ENCODE results near the gene SLC28A3.
"Not testable (repeated sequence)": the region's sequence is repeated elsewhere in the genome, so short reads cannot be mapped to it uniquely, and the experiment has no call there.

SLC28A3 gene

DNA sequence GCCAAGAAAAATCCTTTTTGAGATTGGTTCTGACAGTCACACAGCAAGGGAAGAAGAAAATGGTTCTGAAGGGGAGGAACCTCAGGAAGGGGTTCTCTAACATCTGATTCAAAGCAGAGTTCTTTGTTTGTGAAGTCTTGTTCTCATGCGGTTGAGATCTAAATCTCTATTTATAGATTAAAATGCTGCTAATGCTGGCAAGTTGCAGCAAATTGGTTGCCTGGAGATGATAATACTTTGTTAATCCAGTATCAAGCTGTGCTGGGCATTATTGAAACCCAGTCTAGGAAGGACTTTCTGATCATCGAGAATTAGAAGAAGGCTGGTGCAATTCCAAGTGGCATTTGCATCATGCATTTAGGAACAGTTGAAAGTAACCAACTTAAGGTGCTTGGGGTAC lies 34.0 kb upstream of the SLC28A3 start:
- no peaks in the 10 kb centered on the region for H3K4me1 ChIP-seq
- H3K36me3 ChIP-seq: no peaks in the 10 kb centered on the region
- H3K9ac ChIP-seq: no peak overlapping the region
- H3K4me3 ChIP-seq: no peak overlapping the region
- no peak overlapping the region for H3K4me2 ChIP-seq
- H4K20me1 ChIP-seq: no peaks in the 10 kb centered on the region
- H3K27ac ChIP-seq: no peak overlapping the region
- no peak for TF ChIP-seq Cebpa-rat (IDR thresholded peaks at IDR 0.05)
- H3K9me3 ChIP-seq: no peaks in the 10 kb centered on the region
- no peaks in the 10 kb centered on the region for H3K27me3 ChIP-seq

DNA sequence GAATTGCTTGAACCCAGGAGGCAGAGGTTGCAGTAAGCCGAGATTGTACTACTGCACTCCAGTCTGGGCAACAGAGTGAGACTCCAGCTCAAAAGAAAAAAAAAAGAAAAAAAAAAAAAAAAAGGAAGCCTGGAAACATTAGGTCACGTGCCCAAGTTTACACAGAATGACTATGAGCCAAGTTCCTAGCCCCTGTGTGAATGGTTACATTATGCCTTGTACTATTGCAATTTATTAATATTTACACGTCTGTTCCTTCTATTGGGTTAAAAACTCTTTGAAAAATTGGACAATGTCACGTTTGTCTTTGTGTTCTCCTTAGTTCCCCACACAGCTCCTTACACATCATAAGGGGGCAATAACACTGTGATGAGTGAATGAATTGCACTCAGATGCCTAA lies 33.5 kb upstream of the SLC28A3 start:
- no peak overlapping the region for H3K4me2 ChIP-seq
- no peaks in the 10 kb centered on the region for H3K36me3 ChIP-seq
- TF ChIP-seq Cebpa-rat (IDR thresholded peaks at IDR 0.05): no peak
- H3K27me3 ChIP-seq: no peaks in the 10 kb centered on the region
- H3K4me3 ChIP-seq: no peak overlapping the region
- no peak overlapping the region for H3K9ac ChIP-seq
- H3K4me1 ChIP-seq: no peaks in the 10 kb centered on the region
- no peaks in the 10 kb centered on the region for H4K20me1 ChIP-seq
- no peaks in the 10 kb centered on the region for H3K9me3 ChIP-seq
- no peak overlapping the region for H3K27ac ChIP-seq

DNA sequence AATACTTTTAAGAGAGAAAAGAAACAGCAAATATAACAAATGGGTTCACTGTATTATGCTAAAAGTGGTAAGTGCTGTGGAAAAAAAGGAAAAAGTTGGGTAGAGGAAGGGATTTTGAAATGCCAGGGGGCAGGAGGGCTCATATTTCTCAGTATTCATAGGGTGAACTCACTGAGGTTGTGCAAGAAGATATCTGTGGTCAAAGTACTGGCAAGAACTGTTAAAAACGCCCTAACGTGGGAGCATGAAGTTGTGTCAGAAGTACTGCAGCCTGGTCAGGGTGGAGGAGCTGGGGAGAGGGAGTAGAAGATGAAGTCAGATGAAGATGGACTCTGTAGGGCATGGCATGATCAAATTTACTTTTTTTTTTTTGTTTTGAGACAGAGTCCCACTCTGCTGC lies 31.2 kb upstream of the SLC28A3 start:
- no peak overlapping the region for H3K4me2 ChIP-seq
- no peak overlapping the region for H3K27ac ChIP-seq
- no peak overlapping the region for H3K9ac ChIP-seq
- H3K9me3 ChIP-seq: no peaks in the 10 kb centered on the region
- H3K4me3 ChIP-seq: no peak overlapping the region
- no peaks in the 10 kb centered on the region for H3K4me1 ChIP-seq
- H3K27me3 ChIP-seq: no peaks in the 10 kb centered on the region
- H3K36me3 ChIP-seq: no peaks in the 10 kb centered on the region
- no peaks in the 10 kb centered on the region for H4K20me1 ChIP-seq
- TF ChIP-seq Cebpa-rat (IDR thresholded peaks at IDR 0.05): no peak

DNA sequence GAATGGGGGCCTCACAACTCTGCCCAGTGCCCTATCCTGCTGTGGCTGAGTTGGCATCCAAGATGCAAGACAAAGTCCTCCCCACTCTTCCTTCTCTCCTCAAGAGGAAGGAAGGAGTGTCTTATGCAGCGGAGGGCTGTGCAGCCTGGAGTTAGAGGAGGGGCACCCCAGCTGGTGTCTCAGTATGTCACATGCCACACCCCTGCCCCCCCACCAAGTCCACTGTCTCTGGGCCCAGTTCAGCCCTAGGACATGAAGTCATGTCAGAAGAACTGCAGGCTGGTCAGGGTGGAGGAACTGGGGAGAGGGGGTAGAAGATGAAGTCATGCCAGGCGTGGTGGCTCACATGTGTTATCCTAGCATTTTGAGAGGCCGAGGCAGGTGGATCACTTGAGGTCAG lies 28.0 kb upstream of the SLC28A3 start:
- no peak overlapping the region for H3K9ac ChIP-seq
- no peaks in the 10 kb centered on the region for H3K4me1 ChIP-seq
- no peak for TF ChIP-seq Cebpa-rat (IDR thresholded peaks at IDR 0.05)
- H4K20me1 ChIP-seq: no peaks in the 10 kb centered on the region
- no peaks in the 10 kb centered on the region for H3K36me3 ChIP-seq
- no peak overlapping the region for H3K4me3 ChIP-seq
- no peaks in the 10 kb centered on the region for H3K27me3 ChIP-seq
- H3K27ac ChIP-seq: no peak overlapping the region
- no peak overlapping the region for H3K4me2 ChIP-seq
- H3K9me3 ChIP-seq: no peaks in the 10 kb centered on the region

DNA sequence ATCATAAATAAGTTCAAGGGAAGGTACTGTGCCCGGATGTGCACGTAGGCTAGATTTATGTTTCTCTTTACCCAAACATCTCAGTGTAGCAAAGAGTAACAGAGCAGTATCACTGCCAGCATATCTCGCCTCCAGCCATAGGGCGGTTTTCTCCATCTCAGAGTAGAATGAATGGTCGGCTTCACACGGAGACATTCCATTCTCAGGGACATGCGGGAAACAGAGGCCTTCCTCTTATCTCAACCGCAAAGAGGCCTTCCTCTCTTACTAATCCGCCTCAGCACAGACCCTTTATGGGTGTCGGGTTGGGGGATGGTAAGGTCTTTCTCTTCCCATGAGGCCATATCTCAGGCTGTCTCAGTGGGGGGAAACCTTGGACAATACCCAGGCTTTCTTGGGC lies 27.2 kb upstream of the SLC28A3 start:
- not testable (repeated sequence) for H3K27ac ChIP-seq, H3K36me3 ChIP-seq, H3K4me1 ChIP-seq, H3K9me3 ChIP-seq, H3K4me2 ChIP-seq, H4K20me1 ChIP-seq, H3K4me3 ChIP-seq, H3K27me3 ChIP-seq, H3K9ac ChIP-seq

DNA sequence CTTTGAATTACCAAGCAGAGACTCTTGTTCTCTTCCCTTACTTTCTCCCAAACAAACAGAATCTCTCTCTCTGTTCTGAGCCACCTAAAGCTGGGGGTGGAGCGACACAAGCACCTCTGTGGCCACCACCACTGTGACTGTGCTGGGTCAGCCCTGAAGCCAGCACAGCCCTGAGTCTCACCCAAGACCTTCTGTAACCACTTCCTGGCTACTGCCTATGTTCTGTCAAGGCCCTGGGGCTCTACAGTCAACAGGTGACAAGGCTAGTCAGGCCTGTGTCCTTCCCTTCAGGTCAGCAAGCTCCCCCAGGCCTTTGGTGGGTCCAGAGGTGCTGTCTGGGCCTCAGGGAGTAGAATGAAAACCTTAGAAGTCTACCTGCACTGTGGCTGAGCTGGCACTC lies 26.1 kb upstream of the SLC28A3 start:
- no peak overlapping the region for H3K4me2 ChIP-seq
- H3K9me3 ChIP-seq: no peaks in the 10 kb centered on the region
- no peaks in the 10 kb centered on the region for H3K27me3 ChIP-seq

DNA sequence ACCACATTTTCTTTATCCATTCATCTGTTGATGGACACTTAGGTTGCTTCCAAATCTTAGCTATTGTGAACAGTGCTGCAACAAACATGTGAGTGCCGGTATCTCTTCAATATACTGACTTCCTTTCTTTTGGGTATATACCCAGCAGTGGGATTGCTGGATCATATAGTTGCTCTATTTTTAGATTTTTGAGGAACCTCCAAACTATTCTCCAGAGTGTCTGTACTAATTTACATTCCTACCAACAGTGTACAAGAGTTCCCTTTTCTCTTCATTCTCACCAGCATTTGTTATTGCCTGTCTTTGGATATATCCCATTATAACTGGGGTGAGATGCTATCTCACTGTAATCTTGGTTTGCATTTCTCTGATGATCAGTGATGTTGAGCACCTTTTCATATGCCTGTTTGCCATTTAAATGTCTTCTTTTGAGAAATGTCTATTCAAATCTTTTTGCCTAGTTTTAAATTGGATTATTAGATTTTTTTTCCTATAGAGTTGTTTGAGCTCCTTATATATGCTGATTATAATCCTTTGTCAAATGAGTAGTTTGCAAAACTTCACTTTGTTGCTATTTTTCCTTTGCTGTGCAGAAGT lies 24.4 kb upstream of the SLC28A3 start:
- not testable (repeated sequence) for H3K36me3 ChIP-seq, H3K4me2 ChIP-seq, H3K9ac ChIP-seq, H3K9me3 ChIP-seq, H3K4me1 ChIP-seq, H3K27me3 ChIP-seq, H3K4me3 ChIP-seq, H4K20me1 ChIP-seq, H3K27ac ChIP-seq

More for the DNA sequence above, 26.1 kb upstream of the SLC28A3 start:
- no peak for TF ChIP-seq Cebpa-rat (IDR thresholded peaks at IDR 0.05)
- Histone ChIP-seq H3K4me1 (peaks cover under 1% of the 10 kb centered on the region; the same call in 1 of the 2 replicates), H3K9ac (no peak overlapping the region), H4K20me1 (no peaks in the 10 kb centered on the region), H3K36me3 (no peaks in the 10 kb centered on the region), H3K4me3 (no peak overlapping the region), H3K27ac (no peak overlapping the region)

DNA sequence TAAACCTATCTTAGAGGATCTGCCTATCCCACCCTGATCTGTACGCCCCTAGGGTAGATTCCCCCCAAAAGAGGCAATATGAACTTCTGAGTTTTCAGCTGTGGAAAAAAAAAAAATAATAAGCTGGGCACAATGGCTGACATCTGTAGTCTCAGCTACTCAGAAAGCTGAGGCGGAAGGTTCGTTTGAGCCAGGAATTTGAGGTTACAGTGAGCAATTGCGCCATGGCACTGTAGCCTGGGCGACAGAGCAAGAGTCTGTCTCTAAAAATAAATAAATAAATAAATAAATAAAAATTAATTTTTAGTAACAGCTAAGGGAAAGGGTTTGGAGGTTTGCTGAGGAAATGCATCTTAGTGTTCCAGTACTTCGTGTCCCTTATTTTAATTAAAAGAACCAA lies 21.1 kb upstream of the SLC28A3 start:
- peaks cover 10% of the 10 kb centered on the region for H3K4me1 ChIP-seq
- no peaks in the 10 kb centered on the region for H3K27me3 ChIP-seq
- no peak overlapping the region for H3K27ac ChIP-seq
- peak overlapping the region; percentile 16; the same call in 1 of the 2 replicates for H3K4me2 ChIP-seq
- no peaks in the 10 kb centered on the region for H3K36me3 ChIP-seq
- TF ChIP-seq Cebpa-rat (IDR thresholded peaks at IDR 0.05): no peak
- H3K9me3 ChIP-seq: no peaks in the 10 kb centered on the region
- H3K9ac ChIP-seq: no peak overlapping the region
- H3K4me3 ChIP-seq: no peak overlapping the region
- H4K20me1 ChIP-seq: no peaks in the 10 kb centered on the region

DNA sequence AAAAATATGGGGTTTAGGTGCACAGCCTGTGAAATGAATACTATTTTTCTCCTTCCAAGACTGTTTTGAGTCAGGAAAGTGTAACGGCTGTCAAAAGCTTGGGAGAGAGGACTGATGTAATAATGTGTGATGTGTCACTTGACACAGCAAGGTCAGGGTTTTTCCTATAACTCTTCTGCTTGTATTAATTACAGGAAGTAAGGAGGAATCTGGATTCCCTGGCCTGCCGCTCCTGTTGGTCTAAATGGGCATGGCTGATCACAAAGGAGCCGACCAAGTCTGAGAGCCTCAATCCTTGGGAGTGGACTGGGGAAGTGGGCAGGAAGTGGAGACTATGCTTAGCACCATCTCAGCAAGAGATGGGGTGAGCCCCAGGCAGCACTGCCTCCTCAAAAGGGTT lies 16.7 kb upstream of the SLC28A3 start:
- Histone ChIP-seq H3K4me3 (no peak overlapping the region), H3K9ac (no peak overlapping the region), H3K4me2 (no peak overlapping the region), H3K4me1 (peaks cover 10% of the 10 kb centered on the region), H3K9me3 (no peaks in the 10 kb centered on the region), H3K36me3 (no peaks in the 10 kb centered on the region), H3K27ac (no peak overlapping the region), H4K20me1 (no peaks in the 10 kb centered on the region), H3K27me3 (no peaks in the 10 kb centered on the region)
- no peak for TF ChIP-seq Cebpa-rat (IDR thresholded peaks at IDR 0.05)

DNA sequence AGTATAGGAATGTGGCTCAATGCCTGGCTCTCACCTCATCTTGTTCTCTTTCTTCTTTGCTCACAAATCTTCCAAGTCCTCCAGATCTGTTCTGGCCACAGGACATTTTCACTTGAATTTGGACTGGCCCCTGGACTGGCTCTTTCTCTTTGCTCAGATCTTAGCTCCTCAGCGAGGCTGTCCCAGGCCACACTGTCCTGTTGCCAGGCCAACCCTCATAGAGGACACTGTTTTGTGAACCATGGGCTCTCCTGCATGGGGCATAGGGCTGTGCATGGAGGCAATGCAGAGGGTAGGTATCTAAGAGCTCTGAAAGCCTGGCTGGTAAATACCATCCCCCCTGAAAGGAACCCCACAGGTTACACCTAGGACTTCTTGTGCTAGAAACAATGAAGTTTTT lies 13.5 kb upstream of the SLC28A3 start:
- no peaks in the 10 kb centered on the region for H3K36me3 ChIP-seq
- H3K9ac ChIP-seq: no peak overlapping the region
- no peaks in the 10 kb centered on the region for H3K27me3 ChIP-seq
- H3K4me2 ChIP-seq: no peak overlapping the region
- no peak for TF ChIP-seq Cebpa-rat (IDR thresholded peaks at IDR 0.05)
- no peaks in the 10 kb centered on the region for H3K4me1 ChIP-seq
- H4K20me1 ChIP-seq: no peaks in the 10 kb centered on the region
- H3K27ac ChIP-seq: no peak overlapping the region
- no peaks in the 10 kb centered on the region for H3K9me3 ChIP-seq
- no peak overlapping the region for H3K4me3 ChIP-seq

DNA sequence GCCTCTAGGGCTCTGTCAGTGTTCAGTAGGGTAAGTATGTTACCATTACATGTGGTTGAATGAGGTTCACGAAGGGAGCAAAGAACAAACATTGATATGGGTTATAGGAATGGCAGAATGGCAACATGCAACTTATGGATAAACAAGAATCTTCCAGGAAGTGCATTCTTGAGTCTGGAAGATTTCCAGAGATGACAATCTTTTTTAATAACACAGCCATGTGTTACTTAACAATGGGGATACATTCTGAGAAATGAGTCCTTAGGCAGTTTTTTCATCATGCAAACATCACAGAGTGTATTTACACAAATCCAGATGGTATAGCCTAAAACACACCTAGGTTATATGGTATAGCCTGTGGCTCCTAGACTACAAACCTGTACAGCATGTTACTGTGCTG lies 9.1 kb upstream of the SLC28A3 start:
- H3K27ac ChIP-seq: no peak overlapping the region

More for the DNA sequence above, 9.1 kb upstream of the SLC28A3 start:
- TF ChIP-seq Cebpa-rat (IDR thresholded peaks at IDR 0.05): no peak
- Histone ChIP-seq H3K4me3 (no peak overlapping the region), H3K4me2 (no peak overlapping the region), H3K9ac (no peak overlapping the region), H4K20me1 (no peaks in the 10 kb centered on the region), H3K9me3 (0 out of 2 replicates have a peak, but pooled peaks cover 3% of the 10 kb centered on the region), H3K27me3 (no peaks in the 10 kb centered on the region), H3K4me1 (no peaks in the 10 kb centered on the region), H3K36me3 (no peaks in the 10 kb centered on the region)
